Femur (tissue), 1 donor: ENCODE results near the gene TSPAN5.

Source experiments
- DNase-seq: peaks from one replicate; pipeline ENCODE4 v3.0.0-alpha.2; 2017

Gene TSPAN5

DNA sequence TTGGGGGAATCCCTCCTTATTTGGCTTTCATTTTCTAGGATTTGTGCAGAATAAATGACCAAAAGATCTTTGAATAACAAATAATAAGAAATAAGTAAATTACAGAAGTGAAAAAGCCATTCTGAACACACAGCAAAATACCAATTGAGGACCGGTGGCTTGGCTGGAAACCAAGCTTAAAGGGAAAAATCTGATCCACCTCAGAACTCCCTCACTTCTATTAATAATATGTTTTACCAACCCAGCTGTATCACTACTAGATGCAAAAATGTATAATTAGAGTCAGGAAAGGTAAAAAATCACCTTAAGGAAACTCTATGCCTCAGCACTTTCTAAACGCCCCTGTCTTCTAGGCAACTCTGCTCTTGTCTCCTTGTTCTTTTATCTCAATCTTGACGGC is 77.3 kb downstream of the TSPAN5 start:
- no peak for DNase-seq

DNA sequence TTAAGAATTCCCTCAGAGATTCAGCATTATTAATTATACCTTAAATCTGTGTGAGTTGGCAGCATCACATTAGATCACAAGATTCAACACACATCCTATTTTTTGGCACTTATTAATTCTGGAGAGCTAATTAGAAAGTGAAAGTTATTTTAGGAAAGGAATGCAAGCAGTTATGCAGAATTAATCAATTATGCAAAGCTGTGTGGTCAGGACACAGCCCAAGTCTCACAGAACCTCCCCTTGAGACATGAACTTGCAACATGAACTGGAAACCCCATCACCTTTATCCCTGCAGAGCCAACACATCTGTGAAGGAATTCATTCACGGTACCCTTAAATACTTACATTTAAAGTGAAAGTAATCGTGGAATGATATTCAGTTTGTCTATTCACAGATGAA is 80.5 kb downstream of the TSPAN5 start:
- DNase-seq: no peak

DNA sequence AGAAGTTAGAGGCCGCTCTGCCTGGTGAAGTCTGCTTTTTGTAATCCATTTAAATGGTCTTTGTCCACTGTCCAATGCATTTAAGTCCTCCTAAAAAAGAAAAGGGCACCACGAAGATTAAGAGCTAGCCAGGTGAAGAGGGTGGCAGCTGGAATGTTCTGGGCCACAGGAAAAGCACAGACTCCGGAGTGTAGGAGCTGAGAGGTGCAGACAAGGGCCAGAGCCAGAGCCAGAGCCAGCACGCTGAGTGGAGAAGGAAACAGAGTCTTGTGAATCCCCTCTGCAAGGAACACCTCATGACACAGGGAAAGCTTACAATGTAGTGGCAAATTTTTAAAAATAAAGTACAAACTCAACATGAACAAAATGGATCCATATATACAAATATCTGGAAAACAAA is 83.6 kb downstream of the TSPAN5 start:
- no peak for DNase-seq

DNA sequence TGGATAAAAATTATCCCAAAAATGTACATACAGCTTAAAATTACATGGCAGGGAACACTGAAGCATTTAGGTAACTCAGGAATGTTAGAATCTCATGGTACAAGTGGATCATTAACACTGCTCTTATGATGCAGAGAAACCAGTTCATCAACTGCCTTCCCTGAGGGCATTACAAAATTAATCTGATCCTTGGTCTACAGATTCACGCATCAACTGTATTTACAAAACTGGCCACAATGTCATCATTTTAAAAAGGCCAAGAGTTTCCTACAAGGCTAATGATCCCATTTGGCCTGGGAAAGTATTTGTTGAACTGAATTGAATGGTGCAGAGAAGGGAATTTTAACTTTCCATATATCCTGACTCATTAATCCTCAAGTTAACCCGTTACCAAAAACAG is 84.6 kb downstream of the TSPAN5 start:
- no peak for DNase-seq

DNA sequence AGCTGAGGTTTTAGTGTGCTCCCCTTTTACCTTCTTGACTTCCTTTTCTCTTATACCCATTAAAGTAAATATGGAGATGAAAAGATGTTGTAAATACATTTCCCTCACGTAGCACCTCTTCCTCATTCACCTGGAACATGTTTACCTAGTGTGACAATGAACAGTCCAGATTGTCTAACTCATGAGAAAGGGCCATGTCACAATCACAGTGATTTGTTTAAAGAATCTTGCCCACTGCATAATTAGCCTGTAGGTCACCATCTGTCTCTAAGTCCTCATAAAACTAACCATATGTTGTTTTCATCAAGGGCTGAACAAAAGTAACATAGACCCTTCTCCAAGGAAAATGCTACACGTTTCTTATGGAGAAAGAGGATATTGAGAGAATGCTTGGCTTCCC is 85.7 kb downstream of the TSPAN5 start:
- no peak for DNase-seq

DNA sequence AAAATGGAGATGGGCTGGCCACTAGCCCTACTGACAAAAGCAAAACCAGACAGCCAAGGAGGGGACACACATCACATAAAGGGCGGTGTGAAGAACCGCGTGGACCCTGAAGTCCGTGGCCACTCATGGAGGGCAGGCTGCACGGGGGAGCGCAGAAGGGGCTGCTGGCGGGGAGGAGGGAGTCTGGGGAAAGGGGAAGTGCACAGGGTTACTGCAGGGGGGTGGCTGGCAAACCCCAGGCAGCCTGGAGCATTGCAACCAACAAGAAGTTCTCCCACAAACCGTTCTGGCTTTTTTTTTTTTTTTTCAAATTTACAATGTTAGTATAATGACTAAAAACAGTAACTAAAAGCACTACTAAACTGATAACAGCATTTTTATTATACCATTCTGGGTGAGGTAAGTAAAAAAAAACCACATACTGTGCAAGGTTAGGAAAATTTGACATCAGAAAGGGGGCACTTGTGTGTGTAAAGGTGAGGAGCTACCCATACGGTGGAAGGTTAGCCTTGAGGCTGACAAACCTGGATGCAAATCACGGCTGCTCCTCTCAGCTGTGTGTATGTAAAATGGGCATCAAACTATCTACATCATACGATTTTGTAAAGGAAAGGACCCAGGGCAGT is 87.1 kb downstream of the TSPAN5 start:
- DNase-seq: no peak

DNA sequence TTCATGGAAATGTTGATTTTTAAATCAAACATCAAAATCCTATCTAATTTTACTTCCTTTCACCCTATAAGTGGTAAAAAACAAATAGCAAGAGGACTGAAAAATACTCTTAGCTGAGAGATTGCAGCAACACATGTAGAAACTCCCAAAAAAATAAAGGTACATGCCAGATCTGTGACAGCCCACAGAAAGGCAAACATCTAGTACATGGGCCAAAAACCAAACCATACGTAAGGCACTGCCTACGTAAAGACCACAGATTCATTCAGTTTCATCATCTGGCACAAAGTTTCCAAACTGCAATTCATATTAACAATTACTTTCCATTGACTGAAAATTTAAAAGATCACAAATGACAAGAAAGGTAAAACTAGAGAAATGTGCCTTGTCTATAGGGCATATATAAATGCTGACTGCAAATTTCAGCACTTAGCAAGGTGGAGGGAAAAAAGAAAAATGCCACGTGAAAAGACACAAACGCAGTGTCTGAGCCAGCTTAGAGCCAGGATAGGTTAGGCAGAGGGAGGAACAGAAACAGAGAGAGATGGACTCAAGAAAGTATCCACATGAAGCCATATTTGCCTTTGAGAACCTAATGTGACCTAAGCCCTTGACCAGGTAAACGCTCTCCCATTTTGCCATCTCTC is 88.1 kb downstream of the TSPAN5 start:
- DNase-seq: no peak

DNA sequence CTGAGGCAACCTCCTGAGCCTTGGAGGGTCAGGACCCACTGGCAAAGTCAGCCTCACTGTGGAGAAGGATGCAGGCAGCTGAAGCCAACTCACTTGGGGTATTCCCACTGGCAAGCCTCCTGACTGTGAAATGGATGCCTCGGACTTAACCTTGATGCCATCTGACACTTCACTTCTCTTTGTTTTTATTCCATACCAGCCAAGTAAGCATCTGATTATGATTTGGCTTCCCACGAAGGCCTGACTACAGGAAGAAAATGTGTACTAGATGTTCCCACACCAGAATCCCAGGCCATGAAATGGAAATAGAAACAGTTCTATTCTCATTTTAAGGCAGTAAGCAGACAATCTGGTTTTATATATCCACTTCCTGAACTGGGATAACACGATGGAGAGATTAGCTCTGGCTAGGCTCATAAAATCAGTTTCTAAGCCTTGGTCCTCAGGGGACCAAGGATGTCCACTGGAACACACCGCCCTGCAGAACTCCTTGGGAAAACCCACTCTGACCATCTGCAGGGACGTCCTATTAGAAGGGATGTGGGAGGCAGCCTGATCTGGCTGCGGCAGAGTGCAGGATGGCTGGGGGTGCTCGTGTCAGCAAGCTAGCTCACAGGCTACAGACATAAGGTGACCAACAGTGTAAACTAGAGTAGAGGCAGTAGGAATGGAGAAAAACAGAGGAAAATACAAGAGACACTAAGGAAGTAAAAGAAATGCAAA is 89.3 kb downstream of the TSPAN5 start:
- no peak for DNase-seq

DNA sequence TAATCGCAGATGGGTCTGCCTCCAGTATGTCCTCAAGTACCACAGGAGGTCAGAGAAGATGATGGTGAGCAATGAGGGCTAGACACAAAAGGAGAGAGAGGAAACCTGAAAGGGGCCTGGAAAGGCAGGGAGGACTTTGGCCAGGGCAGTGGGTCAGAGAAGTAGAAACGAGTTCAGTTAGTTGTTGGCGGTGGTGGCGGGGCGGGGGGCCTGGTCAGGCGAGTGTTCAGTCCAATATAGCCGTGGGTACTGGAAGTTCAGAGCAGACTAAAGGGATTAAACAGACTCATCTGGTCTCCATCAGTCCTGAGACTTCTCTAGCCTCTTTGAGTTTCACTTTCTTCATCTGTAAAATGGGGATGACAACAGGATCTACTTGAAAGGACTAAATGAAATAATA is 90.8 kb downstream of the TSPAN5 start:
- DNase-seq: no peak

DNA sequence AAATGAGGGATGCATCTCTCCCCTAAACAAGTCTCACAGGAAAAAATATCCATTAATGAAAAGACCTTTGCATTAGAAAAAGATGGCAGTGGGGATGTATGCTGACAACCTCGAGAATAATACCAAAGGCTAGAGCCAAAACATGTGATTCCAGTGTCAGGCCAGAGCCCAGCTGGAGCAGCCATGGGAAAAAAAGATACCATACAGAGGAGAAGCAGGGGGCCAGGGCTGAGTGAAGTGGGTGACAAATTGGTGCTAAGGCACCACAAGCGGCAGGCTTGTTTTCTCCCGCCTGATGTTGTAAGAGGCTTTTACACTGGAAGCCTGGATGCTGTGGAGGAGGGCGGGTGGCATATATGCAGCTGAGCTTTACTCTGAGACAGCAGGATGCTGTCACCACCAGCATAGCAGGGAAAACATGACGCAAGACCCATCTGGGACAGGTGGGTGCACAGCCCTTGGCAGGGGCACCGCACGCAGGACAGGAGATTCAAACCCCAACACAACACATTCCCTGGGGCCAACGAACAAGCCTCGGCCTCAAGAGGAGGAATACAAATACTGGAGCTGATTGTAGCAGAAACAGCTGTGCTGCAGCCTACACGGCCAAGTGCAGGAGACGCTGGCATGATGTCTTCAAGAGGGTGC is 91.9 kb downstream of the TSPAN5 start:
- DNase-seq: peak; percentile 63

DNA sequence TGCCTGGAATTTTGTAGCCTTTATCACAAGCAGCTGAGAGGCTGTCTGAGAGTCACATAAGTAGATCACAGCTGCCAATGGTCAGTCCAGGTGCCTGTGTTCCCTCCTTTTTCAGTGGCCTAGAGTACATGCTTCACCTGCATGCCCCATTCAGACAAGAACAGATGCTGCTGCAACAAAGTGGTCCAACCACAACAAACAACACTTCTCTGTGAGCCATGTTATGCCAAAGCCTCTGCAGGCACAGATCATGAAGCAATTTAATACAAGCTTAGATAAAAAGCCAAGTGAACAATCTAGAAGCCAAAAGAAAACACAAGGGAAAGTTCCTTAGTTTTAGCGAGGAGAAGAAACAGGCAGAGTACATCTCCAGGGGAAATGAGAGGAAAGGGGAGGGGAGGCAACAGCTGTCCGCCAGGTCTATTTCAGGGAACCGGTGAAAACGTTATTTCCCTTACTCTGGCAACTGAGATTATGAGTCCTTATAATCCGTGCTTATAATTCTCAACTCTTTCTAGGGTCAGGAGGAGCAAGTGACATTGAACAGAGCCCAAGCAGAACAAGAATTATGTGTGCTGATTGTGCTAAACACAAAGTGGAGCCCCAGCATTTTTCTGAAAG is 92.6 kb downstream of the TSPAN5 start:
- peak; percentile 45 for DNase-seq

DNA sequence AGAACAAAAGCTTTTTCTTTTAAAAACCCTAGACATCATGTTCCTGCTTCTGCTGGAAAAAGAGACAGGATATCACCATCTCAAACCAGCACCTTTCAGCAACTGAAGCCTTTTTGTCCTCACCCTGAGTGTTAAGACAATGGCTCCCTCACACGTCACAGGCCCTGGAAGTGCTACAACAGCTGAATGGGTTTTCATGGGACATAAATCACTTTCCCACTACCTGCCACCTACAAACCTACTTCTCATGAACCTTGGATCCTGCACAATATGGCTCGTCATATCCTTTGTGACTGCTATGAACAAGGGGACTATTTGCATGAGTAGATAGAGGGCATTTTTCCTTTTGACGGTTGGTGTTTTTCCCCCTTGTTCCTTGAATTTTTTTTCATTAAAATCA is 93.6 kb downstream of the TSPAN5 start:
- DNase-seq: no peak

DNA sequence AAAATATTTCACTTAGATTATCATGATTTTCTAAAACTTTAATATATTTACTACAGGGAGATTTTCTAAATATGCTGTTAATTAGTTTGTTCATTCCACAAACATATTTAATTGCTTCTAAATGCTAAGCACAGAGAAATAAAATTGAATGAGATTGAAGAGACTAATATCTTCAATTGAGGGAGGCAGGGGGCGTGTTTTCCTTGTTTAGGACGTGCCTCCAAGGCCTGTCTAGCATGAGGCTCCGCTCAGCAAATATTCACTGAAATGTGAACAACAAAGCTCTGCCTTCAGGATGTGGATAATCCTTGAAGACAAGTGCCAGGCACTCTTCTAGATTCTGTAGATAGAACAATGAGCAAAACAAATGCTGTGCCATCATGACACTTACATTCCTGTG is 98.1 kb downstream of the TSPAN5 start:
- DNase-seq: no peak

DNA sequence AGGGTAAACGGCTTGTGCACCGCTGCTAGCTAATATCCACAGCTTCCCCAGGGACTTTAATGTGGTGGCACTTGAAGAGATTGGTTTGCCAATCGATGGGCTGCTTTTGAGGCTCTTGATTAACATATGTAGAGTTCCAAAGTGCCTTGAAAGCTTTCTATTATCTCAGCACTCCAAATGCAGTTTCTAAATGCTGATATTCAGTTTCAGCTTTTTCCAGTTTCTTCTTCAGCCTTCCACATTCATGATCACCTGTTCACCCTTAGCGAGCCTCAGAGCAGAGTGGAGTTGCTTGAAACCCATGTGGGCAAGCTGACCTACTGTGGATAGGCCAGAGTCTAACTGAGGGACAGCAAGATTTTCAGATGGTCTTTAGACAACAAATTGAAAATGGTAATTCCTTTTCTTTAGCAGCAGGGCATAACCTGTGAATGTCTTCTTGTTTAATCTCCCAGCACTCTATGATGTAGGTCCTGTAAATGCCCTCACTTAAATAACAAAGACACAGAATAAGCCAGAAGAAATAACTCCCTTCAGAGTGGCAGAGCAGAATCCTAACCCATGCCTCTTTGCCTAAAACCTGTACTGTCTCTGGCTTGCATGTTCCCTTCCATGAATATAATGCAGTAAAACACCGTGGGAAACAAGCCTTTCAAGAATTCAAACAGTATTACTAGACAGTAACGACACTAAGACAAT is 99.8 kb downstream of the TSPAN5 start:
- no peak for DNase-seq

DNA sequence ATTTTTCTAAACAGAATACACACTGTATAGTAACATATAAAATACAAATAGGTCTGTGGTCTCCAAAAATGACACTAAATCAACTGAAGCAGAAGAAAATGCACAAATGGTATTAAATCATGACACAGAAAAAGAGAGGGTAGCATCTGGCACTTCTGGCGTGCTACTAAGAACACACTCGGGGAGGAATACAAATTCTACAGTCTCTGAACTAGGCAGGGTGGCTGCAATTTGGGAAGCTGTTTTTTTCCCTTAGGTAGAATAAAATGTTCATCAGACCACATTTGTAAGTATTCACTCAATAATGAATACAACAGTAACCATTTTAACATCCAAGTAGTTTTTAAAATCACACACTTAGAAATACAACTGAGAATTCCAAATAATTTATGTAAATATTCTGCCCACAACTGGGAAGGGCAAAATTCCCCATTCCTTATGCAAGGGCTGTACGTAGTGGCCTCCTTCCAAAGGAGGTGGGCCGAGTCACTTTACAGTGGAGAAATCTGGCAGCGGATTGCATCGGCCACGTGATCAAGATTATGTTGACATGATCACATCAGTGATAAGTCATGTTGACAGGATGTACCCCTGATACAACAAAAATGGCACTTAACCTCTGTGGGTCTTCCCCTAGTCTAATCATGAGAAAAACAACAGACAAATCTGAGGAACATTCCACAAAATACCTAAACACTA is 101.1 kb downstream of the TSPAN5 start:
- no peak for DNase-seq

DNA sequence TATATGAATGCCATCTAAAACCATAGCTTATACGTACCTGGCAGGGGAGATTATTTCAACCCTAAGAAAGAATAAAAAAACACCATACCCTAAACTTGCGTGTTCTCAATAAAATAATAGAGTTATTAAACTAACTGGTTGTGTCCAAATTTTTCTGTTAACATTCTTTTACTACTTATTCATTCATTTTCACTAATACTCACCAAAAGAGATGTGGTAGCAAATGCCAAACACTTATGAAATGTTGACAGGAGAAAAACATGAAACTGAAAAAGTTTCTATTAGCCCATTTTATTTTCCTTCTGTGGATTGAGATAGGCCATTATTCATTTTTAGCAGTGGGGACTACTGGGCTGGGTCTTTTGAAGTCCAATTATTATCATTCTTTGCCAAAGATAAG is 102.0 kb downstream of the TSPAN5 start:
- no peak for DNase-seq

DNA sequence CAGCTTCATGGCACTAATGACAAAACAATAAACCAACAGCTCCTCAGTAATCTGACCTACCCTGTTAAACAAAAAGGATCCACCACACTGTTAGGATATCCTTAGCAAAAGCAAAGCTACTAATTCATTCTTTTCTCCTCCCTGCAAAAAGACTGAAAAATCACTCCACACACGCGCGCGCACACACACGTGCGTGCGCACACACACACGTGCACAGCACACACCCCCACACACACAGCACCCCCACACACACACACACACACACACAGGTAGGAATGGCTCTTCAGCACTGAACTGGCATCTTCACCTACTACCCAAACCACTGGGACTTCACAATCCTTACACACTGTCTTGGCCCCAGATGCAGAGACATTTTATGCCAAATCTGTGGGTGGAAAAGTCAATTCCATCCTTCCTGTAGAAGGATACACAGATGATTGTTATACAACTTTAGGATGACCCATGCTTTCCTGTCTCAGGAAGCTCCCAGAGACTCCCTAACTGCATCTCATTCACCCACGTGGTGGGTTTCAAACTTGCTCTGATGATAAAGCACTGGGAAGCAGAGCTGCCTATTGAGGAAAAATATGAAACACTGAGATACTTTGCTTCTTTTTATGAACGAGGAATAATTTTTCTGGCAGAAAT is 102.5 kb downstream of the TSPAN5 start:
- DNase-seq: peak; percentile 27

DNA sequence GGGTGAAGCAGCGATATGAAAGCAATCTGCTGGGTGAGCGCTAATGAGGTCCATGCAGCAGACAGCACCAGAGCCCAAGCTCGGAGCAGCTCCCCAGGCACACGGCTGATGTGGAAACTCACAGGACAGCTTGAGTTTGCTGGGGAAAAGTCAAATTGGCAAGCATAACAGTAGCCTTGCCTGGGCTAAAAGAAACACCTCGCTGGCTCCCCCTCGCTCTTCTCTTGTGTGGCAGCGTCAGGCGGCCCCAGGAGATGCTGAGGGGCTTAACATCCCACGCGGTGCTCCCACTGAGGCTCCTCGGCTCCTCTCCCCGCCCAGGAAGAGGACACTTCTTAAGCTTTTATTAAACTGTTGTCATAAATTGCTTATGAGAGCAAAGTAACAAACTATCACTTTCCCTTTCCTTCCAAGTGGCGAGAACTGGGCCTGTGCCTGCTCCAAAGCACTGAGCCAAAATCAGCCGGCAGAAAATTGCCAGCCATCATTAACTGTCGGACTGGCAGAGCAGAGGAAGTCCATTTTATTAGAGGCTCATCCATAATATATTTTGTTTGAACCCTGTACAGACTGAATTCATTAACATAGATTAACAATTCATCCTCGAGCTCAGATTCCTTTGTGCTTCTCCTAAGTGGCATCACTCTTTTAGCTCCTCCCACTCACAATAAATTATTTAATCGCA is 111.4 kb downstream of the TSPAN5 start:
- peak; percentile 64 for DNase-seq

DNA sequence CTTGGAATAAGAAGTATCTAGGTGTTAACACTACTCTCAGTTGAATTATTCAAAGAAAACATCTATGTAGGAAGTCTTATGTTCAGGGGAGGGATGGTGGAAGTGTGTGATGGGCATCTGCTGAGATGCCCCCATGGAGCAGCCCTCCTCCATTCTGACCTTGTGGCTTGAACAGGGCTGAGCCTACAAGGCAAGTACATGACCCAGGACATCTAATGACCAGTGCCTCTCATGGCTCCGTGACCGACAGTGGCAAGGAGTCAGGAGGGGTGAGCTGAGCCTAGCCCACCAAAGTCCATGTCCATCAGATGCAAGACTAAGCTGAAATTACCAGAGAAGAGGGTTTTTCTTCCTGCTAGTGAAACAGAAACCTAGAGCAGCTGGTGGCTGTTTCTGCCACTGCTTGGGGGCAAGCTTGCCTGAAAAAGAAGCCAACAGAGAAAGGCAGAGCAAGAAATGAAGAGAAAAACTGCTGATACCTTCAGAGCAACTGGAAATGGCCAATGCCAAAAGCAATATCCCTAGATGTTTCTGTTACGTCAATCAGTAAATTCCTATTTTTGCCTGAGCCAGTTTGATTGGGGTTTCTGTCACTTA is 113.5 kb downstream of the TSPAN5 start:
- no peak for DNase-seq

DNA sequence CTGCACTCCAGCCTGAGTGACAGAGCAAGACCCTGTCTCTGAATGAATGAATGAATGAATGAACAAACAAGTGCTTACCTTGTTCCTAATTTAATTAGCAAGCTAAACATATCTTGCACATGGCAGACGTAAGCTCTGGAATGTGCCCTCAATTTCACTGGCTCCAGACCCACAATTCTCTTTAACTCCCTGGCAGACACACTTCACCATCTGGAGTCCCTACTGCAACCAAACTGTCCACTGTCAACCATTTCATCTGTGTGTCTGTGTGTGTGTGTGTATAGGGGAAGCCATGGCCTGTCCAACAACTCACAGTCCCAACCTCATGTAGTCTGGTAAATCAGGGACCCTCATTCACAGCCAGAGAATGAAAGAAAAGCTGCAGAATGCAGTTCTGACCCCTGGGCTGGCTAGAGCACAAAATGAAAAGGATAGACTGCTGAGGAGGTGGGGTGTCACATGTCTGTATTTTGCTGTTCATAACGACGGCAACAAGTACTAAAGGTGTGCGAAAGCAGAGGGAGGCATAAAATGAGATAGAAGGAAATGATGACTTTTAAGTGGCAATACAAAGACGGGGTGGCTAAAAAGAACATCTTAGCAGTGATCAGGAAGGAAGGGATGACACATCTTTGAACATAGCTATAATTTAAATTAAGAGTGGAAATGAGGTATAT is 114.1 kb downstream of the TSPAN5 start:
- no peak for DNase-seq
